Cardiac fibroblast (primary cell): Measurements from ENCODE around the gene STK11.
A peak's percentile ranks its signal among the peaks of the same experiment; 100 is the strongest.

Source experiments
- DNase-seq, 2 donors: peaks; one replicate each; pipeline versions ENCODE4 v3.0.0 to v3.0.0-alpha.2; 2010; ENCODE audit warnings: low read depth in 2 of 2
- H3K4me3 ChIP-seq, 2 donors: replicated peaks in 1 of 2; 1 replicate in 1 of 2; 2 replicates in 1 of 2; pipeline ENCODE4 v1.5.1; 2011; ENCODE audit warnings: low read depth in 2 of 2, low read length in 2 of 2, mild to moderate bottlenecking in 2 of 2, moderate library complexity in 1 of 2
- TF ChIP-seq, protein P1 (sequence below): IDR thresholded peaks from one replicate; pipeline ENCODE4 v1.5.1; 2011; ENCODE audit warnings: low read depth, mild to moderate bottlenecking, low read length, inconsistent platforms

STK11 gene

DNA sequence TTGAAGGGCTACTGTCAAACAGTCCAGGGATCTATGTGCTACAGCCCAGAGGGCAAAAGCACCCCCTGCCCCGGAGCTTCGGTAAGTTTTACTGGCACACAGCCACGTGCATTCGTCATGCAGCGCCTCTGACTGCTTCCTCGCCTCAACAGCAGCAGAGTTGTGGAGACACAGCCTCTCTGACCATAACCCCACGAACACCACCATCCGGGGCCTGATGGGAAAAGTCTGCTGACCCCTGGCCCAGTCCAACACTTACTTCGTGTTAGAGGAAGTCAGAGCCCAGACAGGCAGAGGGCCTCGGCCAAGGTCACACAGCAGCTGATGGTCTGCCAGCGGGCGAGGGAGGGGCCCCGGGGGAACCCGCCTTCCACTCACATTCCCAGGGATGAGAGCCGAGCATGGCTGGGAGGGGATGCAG lies 27.1 kb downstream of the STK11 start:
- TF ChIP-seq, protein P1, sequence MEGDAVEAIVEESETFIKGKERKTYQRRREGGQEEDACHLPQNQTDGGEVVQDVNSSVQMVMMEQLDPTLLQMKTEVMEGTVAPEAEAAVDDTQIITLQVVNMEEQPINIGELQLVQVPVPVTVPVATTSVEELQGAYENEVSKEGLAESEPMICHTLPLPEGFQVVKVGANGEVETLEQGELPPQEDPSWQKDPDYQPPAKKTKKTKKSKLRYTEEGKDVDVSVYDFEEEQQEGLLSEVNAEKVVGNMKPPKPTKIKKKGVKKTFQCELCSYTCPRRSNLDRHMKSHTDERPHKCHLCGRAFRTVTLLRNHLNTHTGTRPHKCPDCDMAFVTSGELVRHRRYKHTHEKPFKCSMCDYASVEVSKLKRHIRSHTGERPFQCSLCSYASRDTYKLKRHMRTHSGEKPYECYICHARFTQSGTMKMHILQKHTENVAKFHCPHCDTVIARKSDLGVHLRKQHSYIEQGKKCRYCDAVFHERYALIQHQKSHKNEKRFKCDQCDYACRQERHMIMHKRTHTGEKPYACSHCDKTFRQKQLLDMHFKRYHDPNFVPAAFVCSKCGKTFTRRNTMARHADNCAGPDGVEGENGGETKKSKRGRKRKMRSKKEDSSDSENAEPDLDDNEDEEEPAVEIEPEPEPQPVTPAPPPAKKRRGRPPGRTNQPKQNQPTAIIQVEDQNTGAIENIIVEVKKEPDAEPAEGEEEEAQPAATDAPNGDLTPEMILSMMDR = no peak
- no peak overlapping the region for H3K4me3 ChIP-seq
- DNase-seq = peak; percentile 72

DNA sequence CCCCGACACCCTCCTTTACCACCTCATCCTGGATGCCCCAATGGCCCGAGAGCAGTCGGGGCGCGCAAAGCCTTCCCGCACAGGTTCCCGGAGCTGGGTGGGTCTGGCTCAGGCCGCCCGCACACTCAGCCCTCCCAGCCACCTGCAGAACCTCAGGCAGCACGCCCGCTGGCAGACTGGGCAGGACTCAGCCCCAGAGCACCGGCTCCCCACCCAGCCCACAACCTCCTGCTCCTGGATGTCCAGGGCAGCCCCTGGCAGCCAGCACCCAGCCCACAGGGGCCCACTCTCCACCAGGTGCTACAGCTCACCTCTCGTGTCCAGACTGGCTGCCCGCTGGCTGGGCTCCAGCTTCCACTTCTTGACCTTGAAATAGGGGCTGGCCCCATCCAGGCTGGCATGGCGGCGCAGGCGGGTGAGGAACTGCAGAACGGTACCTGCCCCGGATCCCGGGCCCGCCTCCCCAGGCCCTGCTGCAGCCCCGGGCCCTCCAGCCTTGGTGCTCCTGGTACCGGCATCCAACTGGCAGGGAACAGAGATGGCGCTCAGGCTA lies 27.6 kb downstream of the STK11 start:
- DNase-seq = no peak
- H3K4me3 ChIP-seq = no peak overlapping the region
- TF ChIP-seq, protein P1 = no peak

DNA sequence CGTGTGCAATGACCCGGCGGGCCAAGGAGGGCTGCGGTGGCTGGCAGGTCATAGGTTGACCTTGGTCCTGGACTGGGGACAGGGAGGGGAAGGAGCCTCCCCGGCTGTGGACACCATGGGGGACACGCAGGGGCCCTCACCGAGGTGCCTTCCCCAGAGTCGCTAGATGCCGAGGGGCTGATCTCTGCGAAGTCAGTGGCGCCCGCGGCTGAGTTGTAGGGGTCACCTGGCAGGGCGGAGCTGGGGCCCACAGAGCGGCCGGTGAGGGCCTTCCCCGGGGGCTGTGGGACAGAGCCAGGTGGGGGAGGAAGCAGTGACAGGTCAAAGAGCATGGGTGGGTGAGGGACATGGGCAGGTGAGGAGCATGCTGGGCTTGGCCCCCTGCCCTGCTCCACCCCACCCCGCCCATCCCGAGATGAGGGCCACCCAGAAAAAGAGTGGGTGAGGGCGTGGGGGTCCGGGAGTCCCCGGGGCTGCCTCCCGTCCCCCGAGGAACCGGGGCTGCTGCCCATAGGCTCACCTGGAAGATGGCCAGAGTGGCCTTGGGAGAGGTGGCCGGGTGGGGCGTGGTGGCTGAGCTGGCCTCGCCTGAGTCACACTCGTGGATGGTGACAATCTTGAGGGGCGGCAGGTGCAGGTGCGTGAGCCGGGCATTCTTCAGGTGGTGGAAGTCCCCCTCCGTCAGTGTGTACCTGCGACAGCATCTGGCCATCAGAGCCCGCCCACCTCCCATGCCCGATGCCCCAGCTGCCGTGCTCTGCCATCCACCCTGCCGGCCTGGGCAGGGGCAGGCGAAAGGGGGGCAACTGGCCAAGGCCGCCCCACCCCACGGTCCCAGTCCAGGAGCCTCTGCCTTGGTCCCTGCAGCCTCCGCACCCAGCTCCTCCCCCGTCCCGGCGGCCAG lies 28.7 kb downstream of the STK11 start:
- no peak for DNase-seq
- TF ChIP-seq, protein P1 = no peak
- H3K4me3 ChIP-seq = no peak overlapping the region

DNA sequence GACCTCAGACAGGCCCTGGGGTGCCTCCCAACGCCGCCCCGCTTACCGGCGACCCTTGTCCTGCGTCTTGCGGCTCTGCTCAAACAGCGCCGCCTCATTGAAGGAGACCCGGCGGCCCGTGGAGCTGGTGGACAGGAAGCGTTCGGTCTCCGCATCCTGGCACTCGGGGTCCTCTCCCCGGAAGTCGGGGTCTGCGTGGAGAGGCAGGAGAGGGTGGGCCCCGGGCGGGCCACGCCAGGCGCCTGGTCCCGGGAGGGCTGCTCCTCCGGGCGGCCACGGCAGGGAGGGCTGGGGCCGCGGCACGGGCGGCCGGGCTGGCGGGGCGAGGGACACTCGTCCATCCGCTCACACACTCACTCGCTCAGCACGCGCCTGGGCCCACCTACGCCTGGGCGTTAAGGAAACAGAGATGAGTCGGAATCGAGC lies 29.4 kb downstream of the STK11 start:
- TF ChIP-seq, protein P1 = no peak
- no peak for DNase-seq
- no peak overlapping the region for H3K4me3 ChIP-seq

DNA sequence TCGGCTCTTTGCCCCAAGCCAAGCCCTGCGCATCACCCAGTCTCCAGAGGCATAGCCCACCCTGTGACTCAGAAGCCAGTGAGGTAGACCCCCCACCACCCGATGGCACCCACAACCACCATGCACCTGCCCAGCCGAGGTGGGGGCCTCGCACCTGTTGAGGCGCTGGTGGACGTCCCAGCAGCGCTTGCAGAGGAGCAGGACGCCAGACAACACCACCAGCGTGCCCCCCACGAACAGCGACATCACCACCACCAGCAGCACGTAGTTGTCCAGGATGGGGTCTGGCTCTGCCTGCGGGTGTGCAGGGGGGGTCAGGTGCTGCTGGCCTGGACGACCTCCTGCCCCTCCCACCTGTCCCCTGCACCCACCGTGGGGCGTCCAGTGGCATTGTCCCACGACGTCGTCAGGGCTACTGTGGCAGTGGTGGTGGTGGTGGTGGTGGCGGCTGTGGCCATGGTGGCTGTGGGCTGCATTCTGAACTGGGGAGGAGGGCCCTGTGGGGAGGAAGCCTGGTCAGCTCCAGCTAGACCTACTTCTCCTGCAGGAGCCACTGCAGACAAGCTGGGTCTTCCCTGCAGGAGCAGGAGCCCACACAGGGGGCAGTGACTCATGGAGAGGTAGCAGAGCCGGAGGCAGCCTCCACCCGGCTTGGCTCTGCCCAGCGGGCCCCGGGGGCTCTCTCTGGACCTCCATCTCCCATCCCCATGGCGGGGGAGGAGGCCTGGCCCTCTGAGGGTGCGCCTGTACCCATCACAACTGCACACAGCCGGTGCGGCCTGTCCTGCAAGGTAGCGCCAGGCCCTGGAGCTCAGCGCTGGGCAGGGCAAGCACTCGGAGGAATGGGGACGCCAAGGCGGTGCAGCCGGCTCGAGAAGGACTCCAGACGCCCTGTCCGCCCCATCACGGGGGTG lies 30.3 kb downstream of the STK11 start:
- peak in 1 of 2 donors; percentile 23 for DNase-seq
- H3K4me3 ChIP-seq = peak overlapping the region; percentile 28 to 35
- TF ChIP-seq, protein P1 = no peak

DNA sequence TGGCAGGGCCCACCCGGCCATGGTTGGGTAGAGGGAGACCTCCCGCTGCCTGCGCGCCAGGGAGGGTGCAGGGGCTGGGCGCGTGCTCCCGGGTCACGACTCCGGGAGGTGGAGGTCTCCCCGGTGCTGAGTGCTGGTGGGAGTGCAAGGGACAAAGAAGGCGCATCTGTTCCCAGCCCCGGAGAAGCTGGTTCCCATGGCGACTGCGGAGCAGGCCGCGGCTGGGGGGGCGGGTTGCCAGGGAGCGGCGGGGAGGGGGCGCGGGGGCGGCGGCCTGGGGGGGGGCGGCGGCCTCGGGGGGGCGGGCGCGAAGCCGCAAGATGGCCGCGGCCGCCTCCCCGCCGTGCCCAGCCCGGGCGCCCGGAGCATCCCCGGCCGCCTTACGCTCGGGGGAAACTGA lies 31.0 kb downstream of the STK11 start:
- TF ChIP-seq, protein P1 = no peak
- H3K4me3 ChIP-seq = peak overlapping the region; percentile 69 to 74
- DNase-seq = no peak
